WI38 (cell line): ENCODE measurements around the gene OR2M3.

Experiments used
- H3K4me3 ChIP-seq: 2 replicates; pipeline ENCODE4 v1.5.1; 2011; ENCODE audit warnings: low read depth, mild to moderate bottlenecking, control low read depth, low read length
- CTCF ChIP-seq: IDR thresholded peaks from 2 replicates; pipeline ENCODE4 v1.5.1; 2012; ENCODE audit warnings: low read depth, mild to moderate bottlenecking, control low read depth, low read length

Gene OR2M3, protein sequence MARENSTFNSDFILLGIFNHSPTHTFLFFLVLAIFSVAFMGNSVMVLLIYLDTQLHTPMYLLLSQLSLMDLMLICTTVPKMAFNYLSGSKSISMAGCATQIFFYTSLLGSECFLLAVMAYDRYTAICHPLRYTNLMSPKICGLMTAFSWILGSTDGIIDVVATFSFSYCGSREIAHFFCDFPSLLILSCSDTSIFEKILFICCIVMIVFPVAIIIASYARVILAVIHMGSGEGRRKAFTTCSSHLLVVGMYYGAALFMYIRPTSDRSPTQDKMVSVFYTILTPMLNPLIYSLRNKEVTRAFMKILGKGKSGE

DNA sequence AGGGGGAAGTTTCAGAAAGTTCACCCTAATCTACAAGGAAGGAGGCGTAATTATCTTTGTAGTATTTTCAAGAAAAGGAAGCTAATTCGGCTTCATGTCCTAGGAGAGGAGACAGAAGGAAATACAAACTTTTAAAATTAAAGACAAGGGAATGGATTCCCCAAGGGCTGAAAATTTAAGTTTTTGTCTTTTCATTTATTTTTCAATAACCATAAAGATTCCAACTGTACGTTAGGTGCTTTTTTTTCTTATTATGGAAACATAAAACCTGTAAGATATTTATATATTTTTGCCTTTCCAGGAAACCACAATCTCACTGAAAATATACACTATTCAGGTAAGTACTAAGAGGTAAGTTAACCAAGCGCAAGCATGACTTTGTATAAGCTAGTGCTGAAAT, at the start of gene OR2M3:
TSS of gene OR2M3 (plus strand) at position 301 of the 400 bp plus-strand sequence. CDS start 5,803 bp downstream, outside the sequence.
- no peak for TF ChIP-seq CTCF
- H3K4me3 ChIP-seq, result no peak within 1 kb of the TSS

- no peak for TF ChIP-seq CTCF
- no peak overlapping the region for H3K4me3 ChIP-seq
Measured at GRCh38 chr1:248152056-248152827, 44.8 kb upstream of the OR2M3 start.

DNA sequence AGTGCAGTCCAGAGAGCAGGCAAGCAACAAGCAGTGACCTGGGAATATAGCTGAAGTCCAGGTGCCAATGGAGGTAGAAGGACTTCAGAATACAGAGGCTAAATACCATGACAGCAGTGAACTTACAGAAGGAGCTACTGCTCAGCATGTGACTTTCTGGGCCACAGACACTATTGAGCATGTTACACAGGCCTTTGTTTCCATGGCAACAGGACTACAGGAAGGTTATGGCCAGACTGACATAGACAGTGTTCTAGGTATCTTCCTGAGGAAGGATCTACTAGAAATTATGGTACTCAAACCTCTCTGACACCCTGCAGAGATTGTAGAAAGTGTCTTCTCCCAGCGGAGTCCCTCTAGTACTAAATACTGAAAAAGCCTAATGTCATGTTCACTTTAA, 41.1 kb upstream of the OR2M3 start:
- no peak overlapping the region for H3K4me3 ChIP-seq
- TF ChIP-seq CTCF, result no peak

DNA sequence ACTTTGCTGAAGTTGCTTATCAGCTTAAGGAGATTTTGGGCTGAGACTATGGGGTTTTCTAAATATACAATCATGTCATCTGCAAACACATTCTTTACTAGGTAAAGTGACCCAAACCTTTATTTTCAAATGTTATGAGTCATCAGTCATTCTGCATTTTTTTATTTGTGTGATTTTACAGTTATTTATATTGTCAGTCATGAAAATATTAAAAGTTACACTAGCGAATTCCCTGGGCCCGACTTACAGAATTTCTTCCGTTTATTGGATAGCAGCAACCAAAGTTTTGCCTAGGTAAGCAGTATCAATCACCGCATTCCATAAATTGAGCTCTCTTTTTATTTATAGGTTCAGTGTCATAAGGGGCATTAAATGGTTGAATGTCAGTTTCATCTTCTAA, 38.3 kb upstream of the OR2M3 start:
- no peak overlapping the region for H3K4me3 ChIP-seq
- TF ChIP-seq CTCF, result no peak

DNA sequence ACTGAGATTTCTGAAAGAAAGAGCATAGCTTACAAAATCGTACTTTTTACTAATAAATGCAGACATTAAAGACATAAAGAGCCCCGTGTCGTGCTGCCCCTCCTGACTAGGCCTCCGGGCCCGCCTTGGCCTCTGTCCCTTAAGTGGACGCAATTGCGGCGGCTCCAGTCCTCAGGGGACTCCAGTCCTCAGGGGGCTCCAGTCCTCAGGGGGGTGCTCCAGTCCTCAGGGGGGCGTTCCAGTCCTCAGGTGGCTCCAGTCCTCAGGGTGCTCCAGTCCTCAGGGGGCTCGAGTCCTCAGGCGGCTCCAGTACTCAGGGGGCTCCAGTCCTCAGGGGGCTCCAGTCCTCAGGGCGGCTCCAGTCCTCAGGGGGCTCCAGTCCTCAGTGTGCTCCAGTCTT, 33.0 kb upstream of the OR2M3 start:
- no peak overlapping the region for H3K4me3 ChIP-seq
- no peak for TF ChIP-seq CTCF

GRCh38 chr1:248165186-248165585, 31.9 kb upstream of the OR2M3 start:
- H3K4me3 ChIP-seq, result no peak overlapping the region
- no peak for TF ChIP-seq CTCF

- H3K4me3 ChIP-seq, result no peak within 1 kb of the TSS
- TF ChIP-seq CTCF, result no peak
Measured at GRCh38 chr1:248174521-248174920, 22.5 kb upstream of the OR2M3 start, which contains the start of gene OR2M2. OR2M2 (plus strand) TSS chr1:248174821; CDS start chr1:248179986, 5,165 bp downstream.
